ENCODE data around the gene PHF14. TPM values are rescaled to one million over a fixed set of nuclear protein-coding genes. Genes with fewer than 3 reads are reported as not detected.
"Not testable (repeated sequence)": the region's sequence is repeated elsewhere in the genome, so short reads cannot be mapped to it uniquely, and the experiment has no call there.

Gene PHF14, protein sequence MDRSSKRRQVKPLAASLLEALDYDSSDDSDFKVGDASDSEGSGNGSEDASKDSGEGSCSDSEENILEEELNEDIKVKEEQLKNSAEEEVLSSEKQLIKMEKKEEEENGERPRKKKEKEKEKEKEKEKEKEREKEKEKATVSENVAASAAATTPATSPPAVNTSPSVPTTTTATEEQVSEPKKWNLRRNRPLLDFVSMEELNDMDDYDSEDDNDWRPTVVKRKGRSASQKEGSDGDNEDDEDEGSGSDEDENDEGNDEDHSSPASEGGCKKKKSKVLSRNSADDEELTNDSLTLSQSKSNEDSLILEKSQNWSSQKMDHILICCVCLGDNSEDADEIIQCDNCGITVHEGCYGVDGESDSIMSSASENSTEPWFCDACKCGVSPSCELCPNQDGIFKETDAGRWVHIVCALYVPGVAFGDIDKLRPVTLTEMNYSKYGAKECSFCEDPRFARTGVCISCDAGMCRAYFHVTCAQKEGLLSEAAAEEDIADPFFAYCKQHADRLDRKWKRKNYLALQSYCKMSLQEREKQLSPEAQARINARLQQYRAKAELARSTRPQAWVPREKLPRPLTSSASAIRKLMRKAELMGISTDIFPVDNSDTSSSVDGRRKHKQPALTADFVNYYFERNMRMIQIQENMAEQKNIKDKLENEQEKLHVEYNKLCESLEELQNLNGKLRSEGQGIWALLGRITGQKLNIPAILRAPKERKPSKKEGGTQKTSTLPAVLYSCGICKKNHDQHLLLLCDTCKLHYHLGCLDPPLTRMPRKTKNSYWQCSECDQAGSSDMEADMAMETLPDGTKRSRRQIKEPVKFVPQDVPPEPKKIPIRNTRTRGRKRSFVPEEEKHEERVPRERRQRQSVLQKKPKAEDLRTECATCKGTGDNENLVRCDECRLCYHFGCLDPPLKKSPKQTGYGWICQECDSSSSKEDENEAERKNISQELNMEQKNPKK
- 10 to 100 TPM; 13.0 to 14.3 TPM for total RNA-seq

DNA sequence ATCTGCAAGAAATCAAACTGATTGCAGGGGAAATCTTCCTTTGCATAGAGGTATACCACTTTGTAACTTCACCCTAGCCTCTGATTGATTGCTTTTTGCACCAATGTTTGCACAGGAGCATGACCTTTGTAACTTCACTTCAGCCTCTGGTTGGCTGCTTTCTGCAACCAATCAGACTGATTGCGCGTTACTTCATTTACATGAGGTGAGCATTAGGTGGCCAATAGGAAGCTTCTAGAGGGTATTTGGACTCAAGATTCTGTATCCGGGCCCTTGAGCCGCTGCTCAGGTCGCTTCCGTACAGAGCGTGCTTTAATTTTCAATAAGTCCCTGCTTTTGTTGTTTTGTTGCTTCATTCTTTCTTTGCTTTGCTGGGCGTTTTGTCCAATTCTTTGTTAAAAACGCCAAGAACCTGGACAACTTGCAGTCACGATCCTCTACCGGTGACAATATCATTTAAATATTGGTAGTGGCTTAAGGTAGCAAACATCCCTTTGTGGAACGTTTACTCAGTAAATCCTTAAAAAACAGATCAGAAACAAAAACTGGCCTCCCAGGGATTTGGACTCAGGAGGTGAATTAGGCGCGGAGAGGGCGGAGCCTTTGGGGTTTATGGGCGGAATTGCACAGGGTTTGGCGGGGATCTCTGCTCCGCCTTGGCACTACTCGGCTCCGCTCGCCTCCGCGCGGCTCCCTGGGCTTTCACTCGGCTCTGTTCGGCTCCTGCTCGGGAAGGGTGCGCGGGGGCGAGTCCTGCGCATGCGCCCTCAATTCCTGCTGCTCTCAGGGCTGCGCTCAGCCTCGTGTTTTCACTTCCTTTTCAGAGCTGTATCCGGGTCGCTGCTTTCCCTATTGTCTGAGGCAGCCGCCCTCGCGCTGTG lies at the start of gene PHF14:
PHF14 (plus strand) TSS at position 812 of the 881 bp plus-strand sequence. CDS start 452 bp downstream, outside the sequence.
- H3K4me1 ChIP-seq: peaks cover 0 to 17% of the 10 kb centered on the region in 2 donors
- DNase-seq (ENCODE audit: low spot score): peak; percentile 97
- H3K9me3 ChIP-seq: no peaks in the 10 kb centered on the region
- H3K36me3 ChIP-seq: no peaks in the 10 kb centered on the region
- TF ChIP-seq, protein P1, sequence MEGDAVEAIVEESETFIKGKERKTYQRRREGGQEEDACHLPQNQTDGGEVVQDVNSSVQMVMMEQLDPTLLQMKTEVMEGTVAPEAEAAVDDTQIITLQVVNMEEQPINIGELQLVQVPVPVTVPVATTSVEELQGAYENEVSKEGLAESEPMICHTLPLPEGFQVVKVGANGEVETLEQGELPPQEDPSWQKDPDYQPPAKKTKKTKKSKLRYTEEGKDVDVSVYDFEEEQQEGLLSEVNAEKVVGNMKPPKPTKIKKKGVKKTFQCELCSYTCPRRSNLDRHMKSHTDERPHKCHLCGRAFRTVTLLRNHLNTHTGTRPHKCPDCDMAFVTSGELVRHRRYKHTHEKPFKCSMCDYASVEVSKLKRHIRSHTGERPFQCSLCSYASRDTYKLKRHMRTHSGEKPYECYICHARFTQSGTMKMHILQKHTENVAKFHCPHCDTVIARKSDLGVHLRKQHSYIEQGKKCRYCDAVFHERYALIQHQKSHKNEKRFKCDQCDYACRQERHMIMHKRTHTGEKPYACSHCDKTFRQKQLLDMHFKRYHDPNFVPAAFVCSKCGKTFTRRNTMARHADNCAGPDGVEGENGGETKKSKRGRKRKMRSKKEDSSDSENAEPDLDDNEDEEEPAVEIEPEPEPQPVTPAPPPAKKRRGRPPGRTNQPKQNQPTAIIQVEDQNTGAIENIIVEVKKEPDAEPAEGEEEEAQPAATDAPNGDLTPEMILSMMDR (IDR thresholded peaks at IDR 0.05): peak in 1 of 2 donors; percentile 21
- no peaks in the 10 kb centered on the region for H3K27me3 ChIP-seq
- peak within 1 kb of the TSS; percentile 74 to 90 for H3K27ac ChIP-seq
- H3K4me3 ChIP-seq: peak within 1 kb of the TSS; percentile 74 to 93

DNA sequence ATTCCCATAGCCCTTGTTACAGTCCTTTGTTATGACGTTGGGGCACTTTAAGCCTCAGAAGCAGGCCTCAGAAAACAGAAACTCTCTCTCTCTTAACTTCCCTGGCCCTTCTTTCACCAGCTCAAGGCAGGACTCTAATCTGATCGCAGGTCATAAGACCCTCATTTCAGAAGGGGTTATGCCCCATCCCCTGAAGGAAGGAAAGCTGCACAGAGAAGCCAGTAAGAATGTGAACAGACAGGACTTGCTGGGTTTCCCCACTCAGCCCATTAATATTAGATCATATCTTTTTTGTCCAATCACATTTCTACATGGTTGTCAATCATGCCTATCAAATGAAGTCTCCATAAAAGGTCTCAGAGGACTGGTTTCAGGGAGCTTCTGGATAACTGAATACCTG lies 49.3 kb upstream of the PHF14 start:
- TF ChIP-seq, protein P1 (IDR thresholded peaks at IDR 0.05): no peak
- H3K4me3 ChIP-seq: no peak overlapping the region
- H3K27ac ChIP-seq: no peak overlapping the region
- H3K9me3 ChIP-seq: no peaks in the 10 kb centered on the region
- no peak for DNase-seq (ENCODE audit: low spot score)
- no peaks in the 10 kb centered on the region for H3K4me1 ChIP-seq
- no peaks in the 10 kb centered on the region for H3K36me3 ChIP-seq
- no peaks in the 10 kb centered on the region for H3K27me3 ChIP-seq

DNA sequence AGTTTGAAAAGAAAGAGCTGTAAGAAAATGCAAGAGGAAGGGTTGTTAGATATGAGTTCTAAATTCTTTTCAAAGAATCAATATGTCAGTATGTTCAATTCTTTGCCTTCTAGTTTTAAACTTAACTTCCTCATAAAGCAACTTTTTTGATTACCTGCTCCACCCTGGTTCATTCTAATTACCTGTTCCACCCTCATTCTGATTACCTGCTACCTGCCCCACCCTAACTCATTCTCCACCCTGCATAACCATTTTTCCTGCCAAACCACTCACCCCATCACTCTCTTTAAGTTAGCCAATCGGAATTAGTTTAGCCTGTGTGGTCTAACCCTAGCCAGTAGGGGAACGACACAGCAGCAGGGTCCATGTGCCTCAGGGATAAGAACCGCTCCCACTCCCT lies 45.5 kb upstream of the PHF14 start:
- not testable (repeated sequence) for H3K4me3 ChIP-seq; H3K4me1 ChIP-seq; H3K27me3 ChIP-seq; DNase-seq (ENCODE audit: low spot score); H3K9me3 ChIP-seq; H3K27ac ChIP-seq
- H3K36me3 ChIP-seq: peaks cover 15% of the 10 kb centered on the region

DNA sequence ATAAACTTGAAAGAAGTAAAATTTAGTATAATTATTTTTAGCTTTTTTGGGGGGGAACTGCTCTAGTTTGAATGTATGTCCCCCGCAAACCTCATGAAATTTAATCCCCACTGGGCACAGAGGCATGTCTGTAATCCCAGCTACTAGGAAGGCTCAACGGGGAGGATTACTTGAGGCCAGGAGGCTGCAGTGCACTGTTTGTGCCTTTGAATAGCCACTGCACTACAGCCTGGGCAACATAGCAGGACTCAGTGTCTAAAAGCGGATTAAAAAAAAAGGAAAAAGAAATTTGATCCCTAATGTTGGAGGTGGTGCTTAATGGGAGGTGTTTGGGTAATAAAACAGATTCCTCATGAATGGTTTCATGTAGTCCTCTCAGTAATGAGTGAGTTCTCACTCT lies 43.1 kb upstream of the PHF14 start:
- Histone ChIP-seq H3K36me3 (peaks cover 27% of the 10 kb centered on the region), H3K27ac (peak overlapping the region in 1 of 2 donors; percentile 16), H3K27me3 (no peaks in the 10 kb centered on the region), H3K9me3 (no peaks in the 10 kb centered on the region), H3K4me1 (peaks cover 0 to 11% of the 10 kb centered on the region in 2 donors), H3K4me3 (no peak overlapping the region)
- TF ChIP-seq, protein P1 (IDR thresholded peaks at IDR 0.05): no peak
- no peak for DNase-seq (ENCODE audit: low spot score)

DNA sequence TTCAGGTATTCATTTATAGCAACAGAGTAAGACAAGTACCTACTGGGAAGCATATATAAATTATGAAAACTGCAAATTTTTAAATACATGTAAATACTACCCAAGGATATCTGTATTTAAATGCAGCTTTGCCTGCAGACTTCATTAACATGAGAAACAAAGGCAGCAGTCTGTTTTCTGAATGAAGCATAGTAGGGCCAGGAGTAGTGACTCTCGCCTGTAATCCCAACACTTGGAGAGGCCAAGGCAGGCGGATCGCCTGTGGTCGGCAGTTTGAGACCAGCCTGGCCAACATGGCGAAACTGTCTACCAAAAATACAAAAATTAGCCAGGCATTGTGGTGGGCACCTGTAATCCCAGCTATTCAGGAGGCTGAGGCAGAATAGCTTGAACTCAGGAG lies 42.5 kb upstream of the PHF14 start:
- H3K4me1 ChIP-seq: peaks cover 0 to 18% of the 10 kb centered on the region in 2 donors
- no peak for DNase-seq (ENCODE audit: low spot score)
- H3K4me3 ChIP-seq: no peak overlapping the region
- H3K9me3 ChIP-seq: no peaks in the 10 kb centered on the region
- peaks cover 33% of the 10 kb centered on the region for H3K36me3 ChIP-seq
- peak overlapping the region in 1 of 2 donors; percentile 16 for H3K27ac ChIP-seq
- no peaks in the 10 kb centered on the region for H3K27me3 ChIP-seq
- TF ChIP-seq, protein P1 (IDR thresholded peaks at IDR 0.05): no peak
